Loucy (cell line): ENCODE measurements around the gene RNF157.

Experiments
- H2AFZ ChIP-seq: fragments of 200-600 bp; sonication (generic); 2 replicates; pipeline ENCODE4 v1.6.0; 2016; ENCODE audit warnings: antibody characterized with exemption, mild to moderate bottlenecking, low read length, moderate library complexity
- H3F3A ChIP-seq: fragments of 200-600 bp; 2 replicates; pipeline ENCODE4 v1.6.0; 2016; ENCODE audit warnings: antibody characterized with exemption, low read depth, mild to moderate bottlenecking
- H3K27me3 ChIP-seq: fragments of 200-600 bp; sonication (generic); 2 replicates; pipeline ENCODE4 v1.6.1; 2014; ENCODE audit warnings: low read length, mild to moderate bottlenecking; ENCODE audit not compliant: insufficient read depth, poor library complexity, severe bottlenecking
- H3K36me3 ChIP-seq: fragments of 200-600 bp; sonication (generic); 2 replicates; pipeline ENCODE4 v1.6.1; 2016; ENCODE audit warnings: low read length; ENCODE audit not compliant: insufficient read depth
- H3K4me1 ChIP-seq: fragments of 200-600 bp; sonication (generic); 2 replicates; pipeline ENCODE4 v1.5.1; 2014; ENCODE audit warnings: low read length, mild to moderate bottlenecking; ENCODE audit not compliant: insufficient read depth, poor library complexity, severe bottlenecking
- H3K4me2 ChIP-seq: fragments of 200-600 bp; sonication (generic); 2 replicates; pipeline ENCODE4 v1.6.0; 2014; ENCODE audit warnings: antibody characterized with exemption, low read length, low read depth, mild to moderate bottlenecking; ENCODE audit not compliant: poor library complexity, severe bottlenecking
- H3K4me3 ChIP-seq: fragments of 200-600 bp; sonication (generic); 2 replicates; pipeline ENCODE4 v1.5.1; 2014; ENCODE audit warnings: low read length, mild to moderate bottlenecking, mixed read lengths; ENCODE audit not compliant: poor library complexity, severe bottlenecking
- H3K79me2 ChIP-seq: fragments of 200-600 bp; sonication (generic); 2 replicates; pipeline ENCODE4 v1.6.1; 2014; ENCODE audit warnings: low read length; ENCODE audit not compliant: insufficient read depth
- H3K9ac ChIP-seq: fragments of 200-600 bp; sonication (generic); 2 replicates; pipeline ENCODE4 v1.6.0; 2014; ENCODE audit warnings: mild to moderate bottlenecking, low read depth, low read length, moderate library complexity; ENCODE audit not compliant: poor library complexity, severe bottlenecking
- H3K9me2 ChIP-seq: fragments of 200-600 bp; sonication (generic); replicated peaks from 2 replicates; pipeline ENCODE4 v1.6.1; 2016; ENCODE audit warnings: low read depth, low read length, mixed read lengths
- H3K9me3 ChIP-seq: fragments of 200-600 bp; sonication (generic); 2 replicates; pipeline ENCODE4 v1.6.1; 2014; ENCODE audit warnings: mild to moderate bottlenecking, antibody characterized with exemption, low read length, low read depth; ENCODE audit not compliant: insufficient read depth
- H4K20me1 ChIP-seq: fragments of 200-600 bp; sonication (generic); 2 replicates; pipeline ENCODE4 v1.6.0; 2014; ENCODE audit warnings: antibody characterized with exemption, low read length, mild to moderate bottlenecking; ENCODE audit not compliant: insufficient read depth, poor library complexity, severe bottlenecking
- CTCF ChIP-seq: fragments of 200-600 bp; sonication (generic); conservative IDR thresholded peaks from 2 replicates; pipeline ENCODE4 v1.5.1; 2014; ENCODE audit warnings: mild to moderate bottlenecking, antibody characterized with exemption, low read length
- EZH2phosphoT487 ChIP-seq: fragments of 200-600 bp; IDR thresholded peaks from 2 replicates; pipeline ENCODE4 v1.6.1; 2018; ENCODE audit warnings: antibody characterized with exemption, mild to moderate bottlenecking, moderate library complexity, borderline replicate concordance

Gene RNF157

DNA sequence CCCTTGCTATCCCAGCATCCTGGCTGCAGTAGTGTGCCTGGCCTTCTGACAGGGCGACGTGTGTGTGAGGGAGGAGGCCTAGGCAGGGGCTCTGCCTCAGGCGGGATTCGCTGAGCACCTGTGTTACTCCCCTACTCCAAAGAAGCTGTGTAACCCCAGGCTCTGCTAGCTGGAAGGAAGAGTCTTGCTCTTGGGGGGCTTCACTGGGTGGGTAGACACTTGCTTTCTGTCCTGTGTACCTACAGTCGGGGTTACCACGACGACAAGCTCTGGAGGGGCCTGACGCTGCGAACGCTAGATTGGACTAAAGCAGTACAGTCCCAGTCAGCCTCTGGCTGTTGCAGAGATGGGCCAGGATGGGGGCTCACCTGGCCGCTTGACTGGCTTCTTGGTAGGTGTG, 146.2 kb downstream of the RNF157 start:
- Histone ChIP-seq H3K36me3 (peaks cover 46% of the 10 kb centered on the region; the same call in 1 of the 2 replicates), H3K9ac (no peak overlapping the region), H3K4me2 (no peak overlapping the region)

GRCh38 chr17:76092526-76093413, 147.5 kb downstream of the RNF157 start:
- Histone ChIP-seq H3K4me3 (no peak overlapping the region), H3K4me1 (no peaks in the 10 kb centered on the region), H3K9me2 (no peaks in the 10 kb centered on the region), H2AFZ (no peak overlapping the region), H3F3A (no peaks in the 10 kb centered on the region), H4K20me1 (no peaks in the 10 kb centered on the region), H3K9ac (no peak overlapping the region), H3K79me2 (no peaks in the 10 kb centered on the region), H3K27me3 (no peaks in the 10 kb centered on the region), H3K9me3 (no peaks in the 10 kb centered on the region), H3K4me2 (no peak overlapping the region), H3K36me3 (peaks cover 59% of the 10 kb centered on the region; the same call in 1 of the 2 replicates)
- TF ChIP-seq CTCF (no peak), EZH2phosphoT487 (no peak)

More for the DNA sequence above, 146.2 kb downstream of the RNF157 start:
- no peaks in the 10 kb centered on the region for H3K9me3 ChIP-seq
- H3K4me1 ChIP-seq = no peaks in the 10 kb centered on the region
- H3F3A ChIP-seq = no peaks in the 10 kb centered on the region
- no peaks in the 10 kb centered on the region for H4K20me1 ChIP-seq
- H3K4me3 ChIP-seq = no peak overlapping the region
- H3K79me2 ChIP-seq = no peaks in the 10 kb centered on the region
- H3K9me2 ChIP-seq = no peaks in the 10 kb centered on the region
- no peak for TF ChIP-seq CTCF
- no peak for TF ChIP-seq EZH2phosphoT487
- H3K27me3 ChIP-seq = no peaks in the 10 kb centered on the region
- no peak overlapping the region for H2AFZ ChIP-seq
